Nephron progenitor cell (in vitro differentiated cells): ENCODE results near the gene ATP6V0E1.
A peak's percentile ranks its signal among the peaks of the same experiment; 100 is the strongest.
"Not testable (repeated sequence)": the region's sequence is repeated elsewhere in the genome, so short reads cannot be mapped to it uniquely, and the experiment has no call there.

Experiments used
- DNase-seq: peaks from one replicate; pipeline ENCODE4 v3.0.0; 2021
- H3K27ac Mint-ChIP-seq: 2 replicates; pipeline ENCODE4 v1.8.0; 2021; ENCODE audit warnings: mild to moderate bottlenecking, moderate library complexity, mixed read lengths
- H3K27me3 Mint-ChIP-seq: 2 replicates; pipeline ENCODE4 v1.8.0; 2021; ENCODE audit warnings: mild to moderate bottlenecking, low read depth, mixed read lengths; ENCODE audit not compliant: poor library complexity
- H3K36me3 Mint-ChIP-seq: 2 replicates; pipeline ENCODE4 v1.8.0; 2021; ENCODE audit warnings: low read depth, mixed read lengths
- H3K4me1 Mint-ChIP-seq: 2 replicates; pipeline ENCODE4 v1.8.0; 2021; ENCODE audit warnings: mixed read lengths
- H3K4me3 Mint-ChIP-seq: 2 replicates; pipeline ENCODE4 v1.8.0; 2021; ENCODE audit warnings: mild to moderate bottlenecking, moderate library complexity, mixed read lengths
- H3K9me3 Mint-ChIP-seq: 2 replicates; pipeline ENCODE4 v1.8.0; 2021; ENCODE audit warnings: mild to moderate bottlenecking, moderate library complexity, mixed read lengths
- CTCF ChIP-seq: fragments of 200-600 bp; sonication (generic); IDR thresholded peaks from 2 replicates; pipeline ENCODE4 v1.5.0; 2021; ENCODE audit warnings: antibody characterized with exemption

The ATP6V0E1 gene

GRCh38 chr5:173015192-173015591 lies 31.6 kb downstream of the ATP6V0E1 start:
- TF ChIP-seq CTCF = no peak
- H3K9me3 Mint-ChIP-seq = peaks cover 7% of the 10 kb centered on the region
- H3K4me1 Mint-ChIP-seq = peaks cover 28% of the 10 kb centered on the region
- H3K36me3 Mint-ChIP-seq = peaks cover 33% of the 10 kb centered on the region
- no peak overlapping the region for H3K27ac Mint-ChIP-seq
- no peaks in the 10 kb centered on the region for H3K27me3 Mint-ChIP-seq
- no peak overlapping the region for H3K4me3 Mint-ChIP-seq
- no peak for DNase-seq

DNA sequence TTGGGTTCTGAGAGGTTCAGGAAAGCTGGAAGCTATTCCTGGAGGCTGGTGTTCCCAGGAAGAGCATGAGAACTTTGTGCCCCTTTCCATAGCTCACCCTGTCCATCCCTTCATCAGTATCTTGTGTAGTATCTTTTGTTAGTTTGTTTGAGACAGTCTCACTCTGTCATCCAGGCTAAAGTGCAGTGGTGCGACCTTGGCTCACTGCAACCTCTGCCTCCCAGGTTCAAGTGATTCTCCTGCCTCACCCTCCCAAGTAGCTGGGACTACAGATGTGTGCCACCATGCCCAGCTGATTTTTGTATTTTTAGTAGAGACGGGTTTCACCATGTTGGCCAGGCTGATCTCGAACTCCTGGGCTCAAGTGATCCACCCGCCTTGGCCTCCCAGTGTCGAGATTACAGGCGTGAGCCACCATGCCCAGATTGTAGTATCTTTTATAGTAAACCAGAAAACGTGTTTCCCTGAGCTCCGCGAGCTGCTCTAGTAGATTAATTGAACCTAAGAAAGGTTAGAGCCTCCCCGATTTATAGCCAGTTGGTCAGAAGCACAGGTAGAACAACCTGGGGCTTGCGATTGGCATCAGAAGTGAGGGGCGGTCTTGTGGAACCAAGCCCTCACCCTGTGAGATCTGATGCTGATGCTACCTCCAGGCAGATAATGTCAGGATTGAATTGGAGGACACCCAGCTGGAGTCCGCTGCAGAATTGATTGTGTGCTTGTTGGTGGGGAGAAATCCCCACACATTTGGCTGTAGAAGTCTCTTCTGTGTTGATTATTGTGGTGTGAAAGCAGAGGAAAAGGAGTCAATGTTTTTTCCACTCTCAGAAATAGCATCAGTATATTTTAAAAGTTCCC lies 32.3 kb downstream of the ATP6V0E1 start:
- Mint-ChIP-seq H3K36me3 (peaks cover 39% of the 10 kb centered on the region), H3K4me1 (peaks cover 22% of the 10 kb centered on the region), H3K27me3 (no peaks in the 10 kb centered on the region), H3K27ac (peak overlapping the region; percentile 96), H3K9me3 (peaks cover 7% of the 10 kb centered on the region), H3K4me3 (peak overlapping the region; percentile 31)
- no peak for DNase-seq
- no peak for TF ChIP-seq CTCF

DNA sequence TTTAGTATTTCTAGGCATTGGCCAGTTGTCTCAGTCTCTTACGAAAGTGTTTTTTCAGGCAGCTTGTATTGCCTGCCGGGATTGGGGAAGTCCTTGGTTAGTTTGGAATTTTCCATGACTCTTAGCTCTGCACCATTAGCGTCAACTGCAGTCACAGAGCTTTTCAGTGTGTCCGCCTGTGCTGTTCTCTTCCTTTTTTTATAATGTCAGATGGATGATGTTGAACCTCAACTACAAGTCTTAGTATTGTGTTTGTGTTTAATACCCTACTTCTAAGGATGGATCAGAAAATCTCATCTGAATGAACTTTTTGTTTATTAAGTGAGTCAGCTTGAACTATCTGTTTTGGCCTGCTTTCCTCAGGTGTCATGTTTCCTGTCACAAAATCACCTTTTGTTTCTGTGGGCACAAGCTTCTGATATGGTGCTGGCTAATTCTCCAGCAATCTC lies 33.1 kb downstream of the ATP6V0E1 start:
- TF ChIP-seq CTCF = no peak
- Mint-ChIP-seq H3K4me3 (peak overlapping the region; percentile 31), H3K4me1 (peaks cover 22% of the 10 kb centered on the region), H3K27me3 (no peaks in the 10 kb centered on the region), H3K27ac (peak overlapping the region; percentile 96), H3K9me3 (peaks cover 7% of the 10 kb centered on the region), H3K36me3 (peaks cover 45% of the 10 kb centered on the region)
- DNase-seq = no peak

- Mint-ChIP-seq H3K36me3 (peaks cover 45% of the 10 kb centered on the region), H3K4me1 (peaks cover 22% of the 10 kb centered on the region), H3K4me3 (peak overlapping the region; percentile 31), H3K27ac (peak overlapping the region; percentile 96)
- not testable (repeated sequence) for DNase-seq, H3K27me3 Mint-ChIP-seq, H3K9me3 Mint-ChIP-seq
These were observed 33.5 kb downstream of the ATP6V0E1 start for GRCh38 chr5:173017087-173017486.

GRCh38 chr5:173018358-173018757 lies 34.8 kb downstream of the ATP6V0E1 start:
- peaks cover 22% of the 10 kb centered on the region for H3K4me1 Mint-ChIP-seq
- peaks cover 47% of the 10 kb centered on the region for H3K36me3 Mint-ChIP-seq
- no peak for DNase-seq
- no peak overlapping the region for H3K27ac Mint-ChIP-seq
- no peak overlapping the region for H3K4me3 Mint-ChIP-seq
- peaks cover 7% of the 10 kb centered on the region for H3K9me3 Mint-ChIP-seq
- TF ChIP-seq CTCF = no peak
- no peaks in the 10 kb centered on the region for H3K27me3 Mint-ChIP-seq

DNA sequence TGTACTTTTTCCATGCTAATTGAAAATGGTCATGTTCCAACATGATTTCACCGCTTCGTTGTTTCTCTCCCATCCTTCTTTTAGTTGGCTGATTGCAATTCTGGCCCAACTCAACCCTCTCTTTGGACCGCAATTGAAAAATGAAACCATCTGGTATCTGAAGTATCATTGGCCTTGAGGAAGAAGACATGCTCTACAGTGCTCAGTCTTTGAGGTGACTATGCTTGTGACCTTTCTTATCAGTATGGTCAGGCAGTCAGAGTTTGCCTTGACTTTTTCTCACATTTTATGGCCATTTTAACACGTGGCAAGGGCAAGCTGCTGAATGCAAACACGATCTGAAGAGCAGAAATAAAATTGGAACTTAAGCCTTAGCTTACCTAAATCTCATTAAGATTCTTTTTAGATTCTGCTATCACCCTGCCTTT lies 36.6 kb downstream of the ATP6V0E1 start:
- Mint-ChIP-seq H3K27me3 (no peaks in the 10 kb centered on the region), H3K4me3 (no peak overlapping the region), H3K4me1 (peaks cover 16% of the 10 kb centered on the region), H3K27ac (peak overlapping the region; percentile 81), H3K9me3 (peaks cover 7% of the 10 kb centered on the region), H3K36me3 (peaks cover 52% of the 10 kb centered on the region)
- TF ChIP-seq CTCF = no peak
- DNase-seq = no peak
